Measurements from ENCODE around the gene TNFSF15.
"Not testable (repeated sequence)": the region's sequence is repeated elsewhere in the genome, so short reads cannot be mapped to it uniquely, and the experiment has no call there.

The TNFSF15 gene

GRCh38 chr9:114746591-114747346 is 59.1 kb downstream of the TNFSF15 start:
- no peak for DNase-seq (ENCODE audit: low read depth)

GRCh38 chr9:114745879-114746550 is 59.8 kb downstream of the TNFSF15 start:
- no peak for DNase-seq (ENCODE audit: low read depth)

DNA sequence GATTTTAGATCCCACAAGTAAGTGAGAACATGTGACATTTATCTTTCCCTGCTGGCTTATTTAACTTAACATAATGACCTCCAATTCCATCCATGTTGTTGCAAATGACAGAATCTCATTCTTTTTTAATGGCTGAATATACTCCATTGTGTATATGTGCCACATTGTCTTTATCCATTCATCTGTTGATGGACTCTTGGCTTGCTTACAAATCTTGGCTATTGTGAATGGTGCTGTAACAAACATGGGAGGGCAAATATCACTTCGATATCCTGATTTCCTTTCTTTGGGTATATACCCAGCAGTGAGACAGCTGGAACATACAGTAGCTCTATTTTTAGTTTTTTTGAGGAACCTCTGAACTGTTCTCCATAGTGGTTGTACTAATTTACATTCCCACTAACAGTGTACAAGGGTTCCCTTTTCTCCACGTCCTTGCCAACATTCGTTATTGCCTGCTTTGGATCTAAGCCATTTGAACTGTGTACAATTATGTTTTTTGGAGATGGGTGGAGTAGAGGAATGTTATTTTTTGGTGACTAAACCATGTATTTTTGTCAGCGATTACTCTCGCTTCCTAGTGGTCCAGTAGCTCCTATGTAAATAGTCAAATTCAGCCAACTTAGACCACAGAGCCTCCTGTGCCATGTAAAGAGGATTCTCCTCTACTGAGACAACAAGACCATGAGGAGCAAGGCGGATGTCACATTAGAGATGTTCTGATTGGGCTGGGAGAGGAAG is 60.6 kb downstream of the TNFSF15 start:
- no peak for DNase-seq (ENCODE audit: low read depth)

DNA sequence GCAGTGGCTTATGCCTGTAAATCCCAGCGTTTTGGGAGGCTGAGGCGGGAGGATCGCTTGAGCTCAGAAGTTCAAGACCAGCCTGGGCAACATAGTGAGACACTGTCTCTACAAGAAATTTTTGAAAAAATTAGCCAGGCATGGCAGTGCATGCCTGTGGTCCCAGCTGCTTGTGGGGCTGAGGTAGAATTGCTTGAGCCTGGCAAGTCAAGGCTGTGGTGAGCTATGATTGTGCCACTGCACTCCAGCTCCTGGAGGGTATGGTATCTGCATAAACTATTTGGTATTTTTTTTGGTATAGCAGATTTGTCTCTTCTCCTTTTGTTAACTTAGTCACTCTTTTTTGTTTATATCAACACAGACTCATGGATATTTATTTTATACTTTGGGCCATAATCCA is 62.4 kb downstream of the TNFSF15 start:
- DNase-seq (ENCODE audit: low read depth), result no peak

- DNase-seq (ENCODE audit: low read depth), result no peak
Observed at GRCh38 chr9:114742947-114743346, 62.9 kb downstream of the TNFSF15 start.

DNA sequence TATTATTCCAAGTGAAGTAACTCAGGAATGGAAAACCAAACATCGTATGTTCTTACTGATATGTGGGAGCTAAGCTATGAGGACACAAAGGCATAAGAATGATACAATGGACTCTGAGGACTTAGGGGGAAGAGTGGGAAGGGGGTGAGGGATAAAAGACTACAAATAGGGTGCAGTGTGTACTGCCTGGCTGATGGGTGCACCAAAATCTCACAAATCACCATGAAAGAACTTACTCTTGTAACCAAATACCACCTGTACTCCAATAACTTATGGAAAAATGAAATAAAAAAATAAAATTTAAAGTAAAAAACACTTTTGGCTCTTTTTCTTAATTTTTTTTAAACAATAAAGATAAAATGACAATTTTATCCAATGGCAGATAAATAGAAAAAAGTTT is 64.3 kb downstream of the TNFSF15 start:
- DNase-seq (ENCODE audit: low read depth), result not testable (repeated sequence)

DNA sequence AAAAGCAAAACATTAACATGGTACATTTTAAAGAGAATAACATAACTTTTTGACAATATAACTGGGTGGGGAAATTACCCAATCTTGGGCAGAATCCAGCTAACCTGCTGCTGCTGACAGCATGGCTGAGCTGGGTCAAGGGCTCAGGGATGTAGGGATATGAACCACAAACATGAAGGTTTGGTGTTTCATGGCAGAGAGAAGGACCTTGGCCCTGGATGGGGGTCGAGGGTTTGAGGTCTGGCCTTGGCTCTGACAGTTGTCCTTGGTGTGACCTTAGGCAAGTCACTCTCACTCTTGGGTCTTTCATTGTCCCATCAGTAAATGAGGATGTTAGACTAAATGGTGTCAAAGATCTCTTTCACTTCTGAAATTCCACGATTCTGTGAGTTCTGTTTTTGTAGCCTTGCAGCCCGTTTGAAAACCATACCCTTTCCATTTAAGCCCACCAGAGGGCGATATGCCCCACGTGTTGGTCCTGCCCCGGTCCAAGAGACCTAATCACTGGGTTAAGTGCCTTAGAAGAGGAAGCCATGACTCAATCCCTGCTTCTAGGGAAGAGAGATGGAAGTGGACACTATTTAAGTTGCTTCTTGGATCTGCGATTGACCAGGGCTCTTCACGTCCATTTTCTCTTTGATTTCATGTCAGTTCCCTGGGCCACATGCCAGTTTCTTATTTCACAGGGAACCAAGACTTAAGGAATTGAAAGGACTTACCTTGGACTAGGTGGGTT is 67.1 kb downstream of the TNFSF15 start:
- DNase-seq (ENCODE audit: low read depth), result peak; percentile 67

- no peak for DNase-seq (ENCODE audit: low read depth)
Observed at GRCh38 chr9:114737847-114738246, 68.0 kb downstream of the TNFSF15 start.

DNA sequence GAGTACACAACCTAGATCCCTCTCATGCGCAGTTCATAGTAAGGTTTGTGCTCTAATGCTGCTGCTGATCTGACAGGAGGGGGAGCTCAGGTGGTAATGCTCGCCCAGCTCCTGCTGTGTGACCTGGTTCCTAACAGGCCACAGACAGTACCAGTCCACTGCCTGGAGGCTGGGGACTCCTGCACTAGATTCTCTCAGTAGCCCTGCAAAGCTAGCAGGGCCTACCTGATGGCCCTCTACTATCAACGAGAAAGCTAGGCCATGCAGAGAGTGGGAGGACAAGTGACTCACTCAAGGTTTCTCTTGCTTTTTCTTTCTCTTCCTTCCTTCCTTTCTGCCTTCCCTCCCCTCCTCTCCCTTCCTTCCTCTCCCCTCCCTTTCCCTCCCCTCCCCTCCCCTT is 68.7 kb downstream of the TNFSF15 start:
- DNase-seq (ENCODE audit: low read depth), result no peak

- DNase-seq (ENCODE audit: low read depth), result no peak
Observed at GRCh38 chr9:114735704-114736103, 70.1 kb downstream of the TNFSF15 start.

GRCh38 chr9:114735139-114735538 is 70.7 kb downstream of the TNFSF15 start:
- DNase-seq (ENCODE audit: low read depth), result not testable (repeated sequence)

Measured in activated T-cell treated with anti-CD3 and anti-CD28 coated beads for 24 hours (primary cell).